ENCODE measurements around the gene DPM3.

DPM3 gene

DNA sequence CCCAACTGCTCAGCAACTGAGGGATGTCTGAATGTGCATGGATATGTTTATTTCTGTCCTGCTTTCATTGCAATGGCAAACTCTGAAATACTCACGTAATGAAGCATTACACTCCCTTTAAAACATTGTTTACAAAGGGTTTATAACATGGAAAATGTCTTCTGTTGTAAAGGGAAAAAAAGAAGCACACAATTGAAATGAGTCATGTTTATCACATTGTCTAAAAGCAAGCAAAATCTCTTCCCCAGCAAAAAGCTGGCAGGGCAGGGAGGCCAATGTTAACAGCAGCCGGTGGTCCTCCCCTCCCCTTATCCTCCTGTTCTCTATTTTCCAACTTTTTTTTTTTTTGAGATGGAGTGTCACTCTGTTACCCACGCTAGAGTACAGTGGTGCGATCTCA is 16.5 kb downstream of the DPM3 start:
- H3K9me3 ChIP-seq (ENCODE audit: control insufficient read depth, insufficient read depth, low read depth, low read length): no peaks in the 10 kb centered on the region
- H3K4me3 ChIP-seq (ENCODE audit: low read depth, low read length): no peak overlapping the region
- TF ChIP-seq, protein P1, sequence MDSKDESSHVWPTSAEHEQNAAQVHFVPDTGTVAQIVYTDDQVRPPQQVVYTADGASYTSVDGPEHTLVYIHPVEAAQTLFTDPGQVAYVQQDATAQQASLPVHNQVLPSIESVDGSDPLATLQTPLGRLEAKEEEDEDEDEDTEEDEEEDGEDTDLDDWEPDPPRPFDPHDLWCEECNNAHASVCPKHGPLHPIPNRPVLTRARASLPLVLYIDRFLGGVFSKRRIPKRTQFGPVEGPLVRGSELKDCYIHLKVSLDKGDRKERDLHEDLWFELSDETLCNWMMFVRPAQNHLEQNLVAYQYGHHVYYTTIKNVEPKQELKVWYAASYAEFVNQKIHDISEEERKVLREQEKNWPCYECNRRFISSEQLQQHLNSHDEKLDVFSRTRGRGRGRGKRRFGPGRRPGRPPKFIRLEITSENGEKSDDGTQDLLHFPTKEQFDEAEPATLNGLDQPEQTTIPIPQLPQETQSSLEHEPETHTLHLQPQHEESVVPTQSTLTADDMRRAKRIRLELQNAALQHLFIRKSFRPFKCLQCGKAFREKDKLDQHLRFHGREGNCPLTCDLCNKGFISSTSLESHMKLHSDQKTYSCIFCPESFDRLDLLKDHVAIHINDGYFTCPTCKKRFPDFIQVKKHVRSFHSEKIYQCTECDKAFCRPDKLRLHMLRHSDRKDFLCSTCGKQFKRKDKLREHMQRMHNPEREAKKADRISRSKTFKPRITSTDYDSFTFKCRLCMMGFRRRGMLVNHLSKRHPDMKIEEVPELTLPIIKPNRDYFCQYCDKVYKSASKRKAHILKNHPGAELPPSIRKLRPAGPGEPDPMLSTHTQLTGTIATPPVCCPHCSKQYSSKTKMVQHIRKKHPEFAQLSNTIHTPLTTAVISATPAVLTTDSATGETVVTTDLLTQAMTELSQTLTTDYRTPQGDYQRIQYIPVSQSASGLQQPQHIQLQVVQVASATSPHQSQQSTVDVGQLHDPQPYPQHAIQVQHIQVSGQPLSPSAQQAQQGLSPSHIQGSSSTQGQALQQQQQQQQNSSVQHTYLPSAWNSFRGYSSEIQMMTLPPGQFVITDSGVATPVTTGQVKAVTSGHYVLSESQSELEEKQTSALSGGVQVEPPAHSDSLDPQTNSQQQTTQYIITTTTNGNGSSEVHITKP (tag by site-specific recombination; IDR thresholded peaks at IDR 0.05): 0 out of 2 replicates have a peak, but pooled peaks have one; percentile 35
- TF ChIP-seq ZNF596 (tag by site-specific recombination; IDR thresholded peaks at IDR 0.05) (no peak), WT1 (tag by site-specific recombination; IDR thresholded peaks at IDR 0.05) (peak; percentile 80), ZNF621 (tag by site-specific recombination; IDR thresholded peaks at IDR 0.05) (no peak), PRDM1 (tag by site-specific recombination; IDR thresholded peaks at IDR 0.05) (no peak), ZNF560 (tag by site-specific recombination; IDR thresholded peaks at IDR 0.05; ENCODE audit: borderline replicate concordance) (no peak), ZEB2 (tag by site-specific recombination; IDR thresholded peaks at IDR 0.05) (0 out of 2 replicates have a peak, but pooled peaks have one; percentile 12)
- TF ChIP-seq, protein P2, sequence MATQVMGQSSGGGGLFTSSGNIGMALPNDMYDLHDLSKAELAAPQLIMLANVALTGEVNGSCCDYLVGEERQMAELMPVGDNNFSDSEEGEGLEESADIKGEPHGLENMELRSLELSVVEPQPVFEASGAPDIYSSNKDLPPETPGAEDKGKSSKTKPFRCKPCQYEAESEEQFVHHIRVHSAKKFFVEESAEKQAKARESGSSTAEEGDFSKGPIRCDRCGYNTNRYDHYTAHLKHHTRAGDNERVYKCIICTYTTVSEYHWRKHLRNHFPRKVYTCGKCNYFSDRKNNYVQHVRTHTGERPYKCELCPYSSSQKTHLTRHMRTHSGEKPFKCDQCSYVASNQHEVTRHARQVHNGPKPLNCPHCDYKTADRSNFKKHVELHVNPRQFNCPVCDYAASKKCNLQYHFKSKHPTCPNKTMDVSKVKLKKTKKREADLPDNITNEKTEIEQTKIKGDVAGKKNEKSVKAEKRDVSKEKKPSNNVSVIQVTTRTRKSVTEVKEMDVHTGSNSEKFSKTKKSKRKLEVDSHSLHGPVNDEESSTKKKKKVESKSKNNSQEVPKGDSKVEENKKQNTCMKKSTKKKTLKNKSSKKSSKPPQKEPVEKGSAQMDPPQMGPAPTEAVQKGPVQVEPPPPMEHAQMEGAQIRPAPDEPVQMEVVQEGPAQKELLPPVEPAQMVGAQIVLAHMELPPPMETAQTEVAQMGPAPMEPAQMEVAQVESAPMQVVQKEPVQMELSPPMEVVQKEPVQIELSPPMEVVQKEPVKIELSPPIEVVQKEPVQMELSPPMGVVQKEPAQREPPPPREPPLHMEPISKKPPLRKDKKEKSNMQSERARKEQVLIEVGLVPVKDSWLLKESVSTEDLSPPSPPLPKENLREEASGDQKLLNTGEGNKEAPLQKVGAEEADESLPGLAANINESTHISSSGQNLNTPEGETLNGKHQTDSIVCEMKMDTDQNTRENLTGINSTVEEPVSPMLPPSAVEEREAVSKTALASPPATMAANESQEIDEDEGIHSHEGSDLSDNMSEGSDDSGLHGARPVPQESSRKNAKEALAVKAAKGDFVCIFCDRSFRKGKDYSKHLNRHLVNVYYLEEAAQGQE (tag by site-specific recombination; IDR thresholded peaks at IDR 0.05): no peak
- ChIA-PET CTCF (interaction anchor here (0.6 to 1.0 kb wide), 5 partner anchors 9 to 84 kb away, joined by 3 to 6 read pairs (median 4); no protein-coding TSS in a partner anchor), POLR2A (interaction anchor here (1.5 kb wide), 1 partner anchor 11 kb away, joined by 4 read pairs; no protein-coding TSS in a partner anchor)
- H3K4me1 ChIP-seq (ENCODE audit: control insufficient read depth, insufficient read depth, low read length): peaks cover 10% of the 10 kb centered on the region; the same call in 1 of the 2 replicates
- H3K36me3 ChIP-seq (ENCODE audit: control insufficient read depth in 2 of 2, insufficient read depth in 1 of 2, low read length in 2 of 2): no peaks in the 10 kb centered on the region
- H3K27ac ChIP-seq (ENCODE audit: extremely low read depth, low read depth, low read length): no peak overlapping the region

- 0 out of 2 replicates have a peak, but pooled peaks cover 4% of the 10 kb centered on the region for H3K4me1 ChIP-seq (ENCODE audit: control insufficient read depth, insufficient read depth, low read length)
- no peaks in the 10 kb centered on the region for H3K9me3 ChIP-seq (ENCODE audit: control insufficient read depth, insufficient read depth, low read depth, low read length)
- ChIA-PET POLR2A (no interaction called here), CTCF (interaction anchor here (0.7 to 4.2 kb wide), 7 partner anchors 22 to 1320 kb away, joined by 3 to 30 read pairs (median 3); partner anchors contain the start of gene KRTCAP2)
- H3K4me3 ChIP-seq (ENCODE audit: low read depth, low read length): no peak overlapping the region
- H3K36me3 ChIP-seq (ENCODE audit: control insufficient read depth in 2 of 2, insufficient read depth in 1 of 2, low read length in 2 of 2): no peaks in the 10 kb centered on the region
- H3K27ac ChIP-seq (ENCODE audit: extremely low read depth, low read depth, low read length): no peak overlapping the region
- no peak for TF ChIP-seq ZNF423 (tag by site-specific recombination; IDR thresholded peaks at IDR 0.05)
- no peak for TF ChIP-seq ZSCAN23 (tag by site-specific recombination; IDR thresholded peaks at IDR 0.05)
- TF ChIP-seq ZNF449 (tag by site-specific recombination; IDR thresholded peaks at IDR 0.05): no peak
- no peak for TF ChIP-seq ZNF169 (tag by site-specific recombination; IDR thresholded peaks at IDR 0.05)
- TF ChIP-seq ZNF248 (tag by site-specific recombination; IDR thresholded peaks at IDR 0.05): no peak
- TF ChIP-seq ZFP69B (tag by site-specific recombination; IDR thresholded peaks at IDR 0.05): no peak
- TF ChIP-seq, protein P3, sequence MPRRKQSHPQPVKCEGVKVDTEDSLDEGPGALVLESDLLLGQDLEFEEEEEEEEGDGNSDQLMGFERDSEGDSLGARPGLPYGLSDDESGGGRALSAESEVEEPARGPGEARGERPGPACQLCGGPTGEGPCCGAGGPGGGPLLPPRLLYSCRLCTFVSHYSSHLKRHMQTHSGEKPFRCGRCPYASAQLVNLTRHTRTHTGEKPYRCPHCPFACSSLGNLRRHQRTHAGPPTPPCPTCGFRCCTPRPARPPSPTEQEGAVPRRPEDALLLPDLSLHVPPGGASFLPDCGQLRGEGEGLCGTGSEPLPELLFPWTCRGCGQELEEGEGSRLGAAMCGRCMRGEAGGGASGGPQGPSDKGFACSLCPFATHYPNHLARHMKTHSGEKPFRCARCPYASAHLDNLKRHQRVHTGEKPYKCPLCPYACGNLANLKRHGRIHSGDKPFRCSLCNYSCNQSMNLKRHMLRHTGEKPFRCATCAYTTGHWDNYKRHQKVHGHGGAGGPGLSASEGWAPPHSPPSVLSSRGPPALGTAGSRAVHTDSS (tag by site-specific recombination; IDR thresholded peaks at IDR 0.05): no peak
- no peak for TF ChIP-seq ZNF658 (tag by site-specific recombination; IDR thresholded peaks at IDR 0.05)
- TF ChIP-seq EGR2 (tag by site-specific recombination; IDR thresholded peaks at IDR 0.05; ENCODE audit: low read depth): peak; percentile 86
- TF ChIP-seq ZIC2 (tag by site-specific recombination; IDR thresholded peaks at IDR 0.05): peak; percentile 77
- no peak for TF ChIP-seq ZNF76 (tag by site-specific recombination; IDR thresholded peaks at IDR 0.05; ENCODE audit: borderline replicate concordance, low read depth)
- TF ChIP-seq ZNF175 (tag by site-specific recombination; IDR thresholded peaks at IDR 0.05): no peak
- peak; percentile 27; the same call in 1 of the 2 replicates for TF ChIP-seq GLIS1 (tag by site-specific recombination; IDR thresholded peaks at IDR 0.05)
- TF ChIP-seq SALL2 (tag by site-specific recombination; IDR thresholded peaks at IDR 0.05; ENCODE audit: borderline replicate concordance): no peak
- no peak for TF ChIP-seq ZBTB49 (tag by site-specific recombination; IDR thresholded peaks at IDR 0.05; ENCODE audit: low read depth)
Measured at GRCh38 chr1:155122308-155122707, 18.0 kb downstream of the DPM3 start.
